ENCODE measurements around the gene CNTNAP5.

DNA sequence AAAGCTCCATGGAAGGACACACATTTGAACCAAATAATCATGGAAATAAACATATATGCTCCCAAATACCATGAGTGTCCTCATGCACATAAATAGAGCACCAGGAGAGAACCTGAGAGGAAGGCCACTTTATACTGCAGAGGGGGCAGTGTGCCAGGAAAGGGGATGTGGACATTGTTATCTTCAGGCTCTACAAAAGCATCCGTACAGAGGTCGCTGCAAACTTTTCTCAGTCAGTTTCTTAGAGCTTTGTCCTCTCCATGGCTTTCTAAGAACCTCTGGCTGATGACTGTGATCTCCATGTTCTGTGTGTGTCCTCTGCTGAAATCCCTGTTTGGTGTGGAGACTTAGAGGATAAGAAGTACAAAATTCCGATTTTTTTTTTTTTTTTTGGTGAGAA lies 515.7 kb downstream of the CNTNAP5 start:
- TF ChIP-seq, protein P1, sequence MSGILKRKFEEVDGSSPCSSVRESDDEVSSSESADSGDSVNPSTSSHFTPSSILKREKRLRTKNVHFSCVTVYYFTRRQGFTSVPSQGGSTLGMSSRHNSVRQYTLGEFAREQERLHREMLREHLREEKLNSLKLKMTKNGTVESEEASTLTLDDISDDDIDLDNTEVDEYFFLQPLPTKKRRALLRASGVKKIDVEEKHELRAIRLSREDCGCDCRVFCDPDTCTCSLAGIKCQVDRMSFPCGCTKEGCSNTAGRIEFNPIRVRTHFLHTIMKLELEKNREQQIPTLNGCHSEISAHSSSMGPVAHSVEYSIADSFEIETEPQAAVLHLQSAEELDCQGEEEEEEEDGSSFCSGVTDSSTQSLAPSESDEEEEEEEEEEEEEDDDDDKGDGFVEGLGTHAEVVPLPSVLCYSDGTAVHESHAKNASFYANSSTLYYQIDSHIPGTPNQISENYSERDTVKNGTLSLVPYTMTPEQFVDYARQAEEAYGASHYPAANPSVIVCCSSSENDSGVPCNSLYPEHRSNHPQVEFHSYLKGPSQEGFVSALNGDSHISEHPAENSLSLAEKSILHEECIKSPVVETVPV (CRISPR knock-in tag; IDR thresholded peaks at IDR 0.05) = no peak
- no peak for TF ChIP-seq ARNTL (CRISPR knock-in tag; IDR thresholded peaks at IDR 0.05; ENCODE audit: borderline replicate concordance, low read depth)
- no peak for TF ChIP-seq ISL1 (CRISPR knock-in tag; IDR thresholded peaks at IDR 0.05)
- TF ChIP-seq TOX (CRISPR knock-in tag; IDR thresholded peaks at IDR 0.05; ENCODE audit: borderline replicate concordance) = no peak
- TF ChIP-seq, protein P2, sequence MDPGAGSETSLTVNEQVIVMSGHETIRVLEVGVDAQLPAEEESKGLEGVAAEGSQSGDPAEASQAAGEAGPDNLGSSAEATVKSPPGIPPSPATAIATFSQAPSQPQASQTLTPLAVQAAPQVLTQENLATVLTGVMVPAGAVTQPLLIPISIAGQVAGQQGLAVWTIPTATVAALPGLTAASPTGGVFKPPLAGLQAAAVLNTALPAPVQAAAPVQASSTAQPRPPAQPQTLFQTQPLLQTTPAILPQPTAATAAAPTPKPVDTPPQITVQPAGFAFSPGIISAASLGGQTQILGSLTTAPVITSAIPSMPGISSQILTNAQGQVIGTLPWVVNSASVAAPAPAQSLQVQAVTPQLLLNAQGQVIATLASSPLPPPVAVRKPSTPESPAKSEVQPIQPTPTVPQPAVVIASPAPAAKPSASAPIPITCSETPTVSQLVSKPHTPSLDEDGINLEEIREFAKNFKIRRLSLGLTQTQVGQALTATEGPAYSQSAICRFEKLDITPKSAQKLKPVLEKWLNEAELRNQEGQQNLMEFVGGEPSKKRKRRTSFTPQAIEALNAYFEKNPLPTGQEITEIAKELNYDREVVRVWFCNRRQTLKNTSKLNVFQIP (CRISPR knock-in tag; IDR thresholded peaks at IDR 0.05; ENCODE audit: borderline replicate concordance, low read depth) = no peak
- TF ChIP-seq RARB (CRISPR knock-in tag; IDR thresholded peaks at IDR 0.05) = no peak
- no peak for TF ChIP-seq ZNF8 (CRISPR knock-in tag; IDR thresholded peaks at IDR 0.05)

Measured in SK-N-SH treated with all-trans-retinoic acid at 6 μM for 48 hours (cell line).